Stimulated activated CD4-positive, alpha-beta T cell treated with anti-CD3 and anti-CD28 coated beads, Interleukin-12 subunit alpha, Interleukin-12 subunit beta, amount 100 ng/mL, for 48 hours (primary cell): ENCODE data around the gene TMEM54.
A peak's percentile ranks its signal among the peaks of the same experiment; 100 is the strongest.

Experiments
- DNase-seq, 3 donors: peaks; one replicate each; pipeline ENCODE4 v3.0.0-alpha.2; 2020; ENCODE audit warnings: low read depth in 2 of 3, low spot score in 1 of 3

Gene TMEM54, protein sequence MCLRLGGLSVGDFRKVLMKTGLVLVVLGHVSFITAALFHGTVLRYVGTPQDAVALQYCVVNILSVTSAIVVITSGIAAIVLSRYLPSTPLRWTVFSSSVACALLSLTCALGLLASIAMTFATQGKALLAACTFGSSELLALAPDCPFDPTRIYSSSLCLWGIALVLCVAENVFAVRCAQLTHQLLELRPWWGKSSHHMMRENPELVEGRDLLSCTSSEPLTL

DNA sequence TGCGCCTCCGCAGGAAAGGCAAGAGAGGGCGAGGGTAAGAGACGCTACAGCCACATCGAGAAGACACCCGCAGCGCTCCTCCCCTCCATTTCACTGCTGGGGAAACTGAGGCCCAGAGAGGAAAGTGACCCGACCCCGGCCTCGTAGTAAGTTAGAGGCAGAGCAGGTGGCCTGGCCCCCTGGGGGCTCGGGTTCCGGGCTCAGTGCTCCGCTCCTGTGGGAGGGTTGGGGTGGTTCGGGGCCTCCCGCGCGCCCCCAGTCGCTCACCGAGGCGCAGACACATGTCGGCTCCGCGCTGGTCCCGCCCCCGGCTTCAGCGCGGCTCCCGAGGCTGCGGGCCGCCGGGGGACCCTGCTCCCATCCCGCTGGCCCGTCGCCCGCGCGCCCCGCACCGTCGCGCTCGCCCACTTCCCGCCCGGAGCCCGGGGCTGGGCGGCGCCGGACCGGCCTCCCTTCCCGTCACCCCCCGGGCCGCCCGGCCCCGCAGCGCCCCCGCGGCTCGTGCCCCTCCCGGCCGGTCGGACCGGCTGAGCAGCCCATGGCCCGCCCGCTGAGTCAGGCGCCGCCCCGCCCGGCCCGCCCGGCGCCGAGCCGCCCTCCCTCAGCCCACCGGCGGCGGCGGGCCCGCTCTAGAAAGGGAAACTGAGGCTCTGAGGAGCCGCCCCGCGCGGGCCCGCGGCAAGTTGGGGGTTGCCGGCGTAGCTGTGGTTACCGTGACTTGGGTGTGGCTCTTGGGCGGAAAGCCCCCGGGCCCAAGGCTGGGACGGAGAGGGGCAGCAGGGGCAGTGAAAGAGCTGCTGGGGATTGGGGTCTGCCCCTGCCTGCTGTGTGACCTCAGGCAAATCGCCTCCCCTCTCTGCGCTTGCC is at the start of gene TMEM54:
TMEM54 (minus strand) TSS at position 434 of the 867 bp plus-strand sequence; CDS start at position 283, 151 bp downstream.
- no peak for DNase-seq

DNA sequence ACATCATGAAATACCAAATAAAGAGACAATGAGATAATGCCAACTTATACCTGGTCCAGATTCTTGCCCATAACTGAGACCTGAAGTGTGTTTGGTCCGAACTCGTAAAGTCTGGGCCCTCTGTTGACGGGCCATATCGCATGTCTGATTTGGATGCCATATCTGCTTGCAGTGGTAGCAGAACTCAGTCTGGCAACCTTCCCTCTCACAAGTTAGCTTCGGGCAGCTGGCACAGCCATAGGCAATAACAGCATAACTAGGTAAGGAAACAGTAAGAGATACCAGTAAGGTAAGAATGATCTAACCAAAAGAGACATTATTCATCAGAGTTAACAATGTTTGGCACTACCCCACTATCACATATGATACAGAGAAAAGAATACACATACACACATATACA is 48.3 kb upstream of the TMEM54 start:
- DNase-seq = no peak

DNA sequence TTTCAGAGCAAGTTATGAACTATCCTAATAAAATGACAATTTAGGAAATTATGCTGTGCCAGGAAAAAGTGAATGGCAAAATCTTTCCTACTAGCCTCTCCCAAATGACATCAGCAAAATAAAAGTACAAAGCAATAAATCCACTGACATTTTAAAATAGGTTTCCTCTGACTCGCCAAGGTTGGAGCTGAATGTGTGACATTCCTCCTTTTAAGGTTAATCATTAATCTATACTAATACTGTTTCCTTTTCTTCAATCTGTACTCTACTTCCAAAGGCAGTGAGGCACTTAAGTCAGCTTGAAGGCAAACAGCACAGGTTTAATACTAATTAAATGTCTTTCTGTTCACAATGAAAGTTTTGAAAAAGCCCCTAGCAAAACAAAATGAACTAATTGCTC is 47.7 kb upstream of the TMEM54 start:
- no peak for DNase-seq

DNA sequence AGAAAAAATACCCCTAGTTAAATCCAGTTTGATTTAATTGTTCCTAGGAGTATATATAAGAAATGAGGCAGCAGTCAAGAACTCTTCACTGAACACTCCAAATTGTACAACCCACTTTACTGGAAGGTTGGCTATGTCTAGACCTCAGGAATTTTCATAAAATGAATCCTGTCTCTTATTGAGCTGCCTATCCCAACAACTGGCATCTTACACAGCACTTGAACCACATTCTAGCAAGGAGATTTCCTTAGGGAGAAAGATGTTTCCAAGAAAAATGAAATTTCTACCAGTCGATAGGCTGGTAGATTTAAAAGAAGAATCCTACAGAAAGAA is 47.2 kb upstream of the TMEM54 start:
- DNase-seq = no peak

DNA sequence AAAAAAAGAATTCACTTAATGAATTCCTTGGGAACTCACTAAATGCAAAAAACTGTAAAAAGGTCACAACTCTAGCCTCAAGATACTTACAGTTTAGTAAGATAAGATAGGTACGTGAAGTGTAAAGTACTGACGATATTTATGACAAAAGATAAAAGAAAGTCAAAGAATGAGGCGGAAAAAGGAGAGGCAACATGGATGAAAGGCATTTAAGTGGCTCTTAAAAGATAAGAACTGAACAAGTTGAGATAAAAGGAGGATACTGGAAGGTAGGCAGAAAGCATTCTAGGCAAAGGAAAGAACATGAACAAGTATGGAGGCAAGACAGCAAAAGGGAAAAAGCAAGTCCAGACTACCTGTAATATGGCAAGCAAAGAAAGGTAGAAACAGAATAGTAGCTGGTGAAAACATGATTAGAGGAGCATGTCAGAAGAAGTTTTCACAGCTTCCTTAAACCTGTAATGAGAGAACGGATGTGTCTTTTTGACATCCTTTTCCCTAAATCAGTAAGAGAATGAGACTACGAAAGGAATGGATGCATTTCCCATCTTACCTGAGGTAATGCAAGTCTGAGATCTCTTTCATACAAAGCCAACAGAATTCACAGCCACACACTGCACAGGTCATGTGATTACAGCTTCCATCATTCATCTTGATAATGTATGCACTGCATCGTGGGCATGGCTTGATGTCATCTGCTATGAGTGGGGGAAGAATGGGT is 46.6 kb upstream of the TMEM54 start:
- DNase-seq = no peak

DNA sequence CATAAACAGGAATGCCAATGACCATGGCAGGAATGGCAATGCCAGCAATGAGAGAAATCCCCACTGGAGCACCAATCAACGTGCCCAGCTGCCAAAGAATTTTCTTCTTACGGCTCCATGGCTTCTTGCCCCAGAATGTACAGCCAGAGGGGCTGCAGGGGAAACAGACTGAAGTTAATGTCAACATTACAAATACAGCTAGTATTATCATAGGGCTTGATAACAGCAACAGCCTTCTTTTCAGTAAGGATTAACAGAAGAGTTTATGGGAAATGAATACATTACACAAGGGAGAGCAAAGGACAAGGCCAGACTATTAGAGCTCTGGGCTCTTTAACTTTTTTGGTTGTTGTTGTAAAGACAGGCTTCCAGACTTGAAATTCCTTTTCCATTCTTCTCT is 45.2 kb upstream of the TMEM54 start:
- DNase-seq = no peak

DNA sequence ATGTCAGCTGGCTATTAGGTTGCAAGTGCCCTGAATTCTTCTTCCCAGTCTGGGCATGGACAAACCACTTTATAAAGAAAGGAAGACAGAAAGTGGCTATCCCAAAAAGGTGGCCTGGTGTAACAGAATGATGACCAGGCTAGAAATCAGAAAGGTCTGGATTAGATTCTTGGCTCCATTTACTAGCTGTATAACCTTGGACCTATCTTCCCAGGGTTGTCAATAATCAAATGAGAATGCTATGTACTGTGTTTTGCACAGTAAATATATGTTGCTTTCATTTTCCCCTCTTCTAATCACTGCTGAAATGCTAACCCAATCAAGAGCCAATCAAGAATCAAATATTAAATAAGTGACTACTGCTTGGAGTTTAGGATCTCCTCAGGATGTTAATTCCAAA is 43.0 kb upstream of the TMEM54 start:
- no peak for DNase-seq

DNA sequence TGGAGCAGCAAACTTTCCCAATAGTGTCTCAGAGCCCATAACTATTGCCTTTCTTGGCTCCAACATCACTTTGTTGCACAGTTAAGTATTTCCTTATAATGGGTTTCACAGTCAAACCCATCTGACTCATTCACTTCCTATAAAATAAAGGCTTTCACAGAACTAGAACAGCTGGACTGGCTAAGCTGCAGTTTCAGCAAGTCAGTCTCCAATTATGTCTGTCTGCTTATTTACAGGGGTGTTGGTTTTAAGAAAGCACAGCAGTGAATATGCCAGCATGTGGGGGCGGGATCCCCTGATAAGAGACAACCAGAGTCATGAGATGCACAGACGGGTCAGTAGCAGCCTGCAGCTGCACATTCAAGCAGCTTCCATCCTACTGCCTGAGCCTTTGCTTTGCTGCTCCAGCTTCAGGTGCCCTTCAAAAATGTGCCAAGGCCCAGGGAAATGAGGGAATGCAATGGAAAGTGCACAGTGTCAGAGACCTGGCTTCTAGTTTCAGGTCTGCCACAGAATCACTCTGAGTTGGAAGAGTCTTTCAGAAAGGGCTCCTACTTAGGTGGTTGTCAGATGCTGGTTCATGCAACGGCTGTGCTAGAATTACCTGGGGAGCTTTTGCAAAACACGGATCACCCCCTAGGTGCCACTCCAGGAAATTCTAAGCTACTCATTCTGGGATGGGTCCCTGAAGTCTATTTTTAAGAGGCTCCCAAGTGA is 38.6 kb upstream of the TMEM54 start:
- peak in 2 of 3 donors; percentile 18 to 22 for DNase-seq

DNA sequence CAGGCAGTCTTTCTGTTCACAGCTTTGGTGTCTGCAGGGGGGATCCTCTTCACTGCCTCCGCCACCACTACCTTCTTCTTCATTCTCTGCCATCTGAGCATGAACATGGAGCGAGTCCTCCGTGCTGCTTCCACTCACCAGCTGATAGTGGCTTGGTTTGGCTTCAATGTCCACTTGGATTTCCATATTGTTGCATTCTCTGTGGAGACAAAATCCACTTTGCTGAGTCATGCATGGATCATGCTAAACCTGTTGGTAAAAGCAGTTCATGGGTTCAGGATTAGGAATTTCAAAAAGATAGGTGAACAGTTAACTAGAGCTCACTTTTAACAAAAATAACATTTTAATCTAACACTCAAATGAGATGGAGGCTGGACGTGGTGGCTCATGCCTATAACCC is 35.9 kb upstream of the TMEM54 start:
- DNase-seq = no peak

DNA sequence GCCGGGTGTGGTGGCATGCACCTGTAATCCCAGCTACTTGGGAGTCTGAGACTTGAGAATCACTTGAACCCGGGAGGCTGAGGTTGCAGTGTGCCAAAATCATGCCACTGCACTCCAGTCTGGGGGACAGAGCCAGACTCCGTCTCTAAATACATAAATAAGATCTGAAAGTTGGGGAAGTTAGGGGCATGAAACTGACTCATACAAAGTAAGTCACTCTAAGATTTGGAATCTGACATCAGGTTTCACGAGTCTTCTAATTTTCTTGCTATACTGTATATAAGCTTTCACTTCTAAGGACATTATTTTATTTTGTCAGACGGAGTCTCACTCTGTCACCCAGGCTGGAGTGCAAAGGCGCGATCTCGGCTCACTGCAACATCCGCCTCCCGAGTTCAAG is 33.3 kb upstream of the TMEM54 start:
- no peak for DNase-seq

DNA sequence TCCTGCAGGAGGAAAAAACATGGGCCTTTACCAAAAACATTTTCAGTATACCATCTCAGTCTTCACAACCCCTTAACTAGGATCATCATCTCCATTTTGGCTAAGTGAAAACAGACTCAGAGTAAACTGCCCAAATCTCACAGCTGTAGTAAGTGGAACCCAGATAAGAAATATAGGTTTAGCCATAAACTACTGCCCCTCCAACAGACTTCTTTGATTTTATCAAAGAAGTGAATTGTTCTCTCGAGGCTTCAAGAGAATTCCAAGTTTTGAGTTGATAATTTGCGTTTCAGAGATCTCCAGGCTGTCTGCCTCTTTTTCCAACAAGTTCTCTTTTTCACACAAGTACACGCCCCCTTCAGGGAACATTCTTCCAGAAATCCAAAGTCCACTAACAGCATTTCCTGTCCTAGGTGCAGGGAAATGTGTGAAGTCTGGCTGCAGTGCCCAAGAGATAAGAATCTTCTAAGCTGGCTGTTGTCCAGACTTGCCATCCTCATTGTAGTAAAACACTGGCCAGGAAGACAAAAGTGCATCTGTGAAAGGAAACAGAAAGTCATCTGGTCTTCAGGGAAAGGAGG is 32.6 kb upstream of the TMEM54 start:
- DNase-seq = no peak

DNA sequence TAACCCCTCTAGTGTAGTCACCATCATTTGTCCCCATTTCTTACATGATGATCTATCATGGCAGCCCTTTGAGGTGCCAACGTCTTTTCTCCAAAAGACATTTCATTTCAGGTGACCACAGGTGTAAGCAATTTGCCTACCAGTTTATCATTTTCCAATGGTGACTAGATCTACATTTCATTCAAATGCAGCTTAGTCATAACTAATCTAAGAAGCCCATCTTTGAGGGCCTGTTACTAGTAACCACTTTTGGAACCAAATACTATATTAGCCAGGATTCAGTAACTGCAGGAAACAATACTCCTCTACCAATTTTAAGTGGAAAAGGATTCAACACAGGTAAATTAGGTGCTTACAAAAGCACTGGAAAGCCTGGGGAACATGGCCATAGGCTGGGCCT is 30.6 kb upstream of the TMEM54 start:
- DNase-seq = no peak

DNA sequence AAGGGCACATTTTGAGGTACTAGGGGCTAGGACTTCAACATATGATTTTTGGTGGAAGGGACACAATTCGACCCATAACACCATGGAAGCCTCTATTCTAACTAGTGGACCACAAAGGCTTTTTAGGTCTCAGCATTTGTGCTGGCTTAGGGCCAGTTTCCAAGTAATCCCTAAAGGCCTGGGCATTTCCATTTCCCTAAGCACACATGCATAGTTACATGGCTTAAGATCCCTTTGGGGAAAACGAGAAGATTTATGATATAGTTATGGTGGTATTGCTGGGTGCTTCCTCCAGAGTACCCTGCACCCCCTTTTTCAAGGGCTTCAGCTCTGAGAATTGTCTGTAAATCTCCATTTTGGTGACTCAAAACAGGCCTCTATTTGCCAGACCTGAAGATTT is 28.2 kb upstream of the TMEM54 start:
- no peak for DNase-seq

DNA sequence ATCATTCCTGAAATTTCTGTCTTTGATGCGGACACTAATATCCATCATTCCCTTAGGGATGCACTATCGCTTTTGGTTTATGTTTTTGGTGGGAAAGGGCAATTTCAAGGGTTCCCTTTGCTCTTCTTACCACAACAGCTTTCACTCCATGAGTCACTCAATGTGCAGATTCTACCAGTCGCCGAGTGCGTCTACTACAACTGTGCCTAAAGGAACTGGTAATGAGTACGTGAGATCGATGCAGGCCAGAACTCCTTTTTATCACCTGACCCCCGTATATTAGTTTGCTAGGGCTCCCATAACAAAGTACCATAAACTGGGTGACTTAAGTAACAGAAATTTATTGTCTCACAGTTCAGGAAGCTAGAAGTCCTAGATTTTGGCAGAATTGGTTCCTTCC is 27.5 kb upstream of the TMEM54 start:
- no peak for DNase-seq

DNA sequence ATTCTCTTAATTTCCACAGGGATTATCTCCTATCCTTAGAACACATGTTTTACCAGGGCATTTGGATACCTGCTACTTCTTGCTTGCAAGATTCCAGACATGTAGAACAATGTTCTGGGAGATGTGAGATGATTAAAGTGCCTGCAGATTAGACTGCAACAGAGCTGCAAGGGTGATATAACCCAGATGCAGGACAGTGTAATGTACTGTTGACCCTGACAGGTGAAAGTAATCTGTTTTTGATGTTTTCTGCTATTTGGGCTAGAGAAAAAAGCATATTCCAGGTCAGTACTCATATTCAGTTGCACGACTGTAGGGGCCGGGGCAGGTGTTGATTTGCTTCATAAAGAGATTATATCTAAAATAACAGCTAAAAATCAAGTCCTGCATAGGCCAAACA is 27.1 kb upstream of the TMEM54 start:
- DNase-seq = no peak

DNA sequence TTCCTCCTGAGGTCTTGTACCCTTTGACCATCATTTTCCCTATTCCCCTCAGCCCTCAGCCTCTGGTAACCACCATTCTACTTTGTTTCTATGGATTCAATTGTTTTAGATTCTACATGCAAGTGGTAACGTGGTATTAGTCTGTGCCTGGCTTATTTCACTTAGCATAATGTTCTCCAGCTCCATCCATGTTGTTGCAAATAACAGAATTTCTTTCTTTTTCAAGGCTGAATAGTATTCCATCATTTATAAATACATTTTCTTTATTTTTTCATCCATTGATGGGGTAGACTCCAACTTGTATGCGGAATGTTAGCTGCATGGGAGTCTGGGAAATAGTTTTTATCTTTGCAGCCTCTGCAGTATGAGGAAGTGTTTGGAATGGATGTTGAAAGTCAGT is 26.3 kb upstream of the TMEM54 start:
- DNase-seq = no peak

DNA sequence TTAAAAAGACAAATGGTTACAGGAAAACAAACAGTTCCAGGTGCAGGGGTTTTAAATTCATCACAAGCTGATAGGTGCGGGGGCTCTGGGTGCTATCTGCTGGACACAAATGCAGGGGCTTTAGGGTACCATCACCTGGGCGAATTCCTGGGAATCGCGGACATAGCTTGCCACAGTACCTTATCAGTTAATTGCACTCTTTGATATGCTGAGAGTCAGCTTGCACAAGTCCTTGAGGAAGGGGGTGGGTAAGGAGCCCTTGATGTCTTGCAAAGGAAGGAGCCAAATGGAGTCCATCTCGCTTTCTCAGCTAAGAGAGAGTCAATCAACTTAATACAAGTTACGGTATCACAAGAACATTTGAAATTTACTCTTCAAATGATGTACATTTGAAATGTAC is 25.4 kb upstream of the TMEM54 start:
- DNase-seq = no peak

DNA sequence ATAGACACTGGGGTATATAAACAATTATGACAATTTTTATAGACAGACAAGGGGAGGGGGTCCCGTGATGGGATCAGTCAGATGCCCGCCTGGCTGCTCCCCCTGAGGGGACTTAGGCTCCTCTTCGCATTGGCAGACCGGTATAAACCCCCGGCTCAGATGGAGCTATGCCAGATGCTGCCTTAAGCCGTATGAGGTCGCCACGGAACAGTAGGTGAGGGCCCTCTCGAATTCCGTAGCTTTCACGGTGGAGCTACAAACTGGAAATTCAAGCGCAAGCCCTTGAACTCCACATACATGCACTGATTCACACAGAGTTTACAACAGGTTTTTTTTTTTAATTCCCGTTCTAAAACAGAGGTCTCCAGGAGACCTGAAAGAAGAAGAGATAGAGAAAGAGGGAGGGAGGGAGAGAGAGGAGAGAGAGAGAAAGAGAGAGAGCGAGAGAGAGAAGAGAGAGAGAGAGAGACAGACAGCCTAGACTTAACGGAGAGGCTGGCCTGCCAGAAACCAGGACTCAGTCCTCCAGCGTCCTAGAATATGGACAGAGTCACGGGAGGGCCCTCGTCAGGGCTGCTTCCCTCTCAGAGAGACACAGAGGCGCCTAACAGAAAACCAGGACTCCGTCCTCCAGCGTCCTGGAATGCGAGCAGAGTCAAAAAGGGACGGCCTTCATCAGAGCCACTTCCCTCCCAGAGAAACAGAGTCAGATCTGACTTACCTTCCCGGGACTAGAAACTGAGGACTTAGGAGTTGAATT is 24.4 kb upstream of the TMEM54 start:
- no peak for DNase-seq

DNA sequence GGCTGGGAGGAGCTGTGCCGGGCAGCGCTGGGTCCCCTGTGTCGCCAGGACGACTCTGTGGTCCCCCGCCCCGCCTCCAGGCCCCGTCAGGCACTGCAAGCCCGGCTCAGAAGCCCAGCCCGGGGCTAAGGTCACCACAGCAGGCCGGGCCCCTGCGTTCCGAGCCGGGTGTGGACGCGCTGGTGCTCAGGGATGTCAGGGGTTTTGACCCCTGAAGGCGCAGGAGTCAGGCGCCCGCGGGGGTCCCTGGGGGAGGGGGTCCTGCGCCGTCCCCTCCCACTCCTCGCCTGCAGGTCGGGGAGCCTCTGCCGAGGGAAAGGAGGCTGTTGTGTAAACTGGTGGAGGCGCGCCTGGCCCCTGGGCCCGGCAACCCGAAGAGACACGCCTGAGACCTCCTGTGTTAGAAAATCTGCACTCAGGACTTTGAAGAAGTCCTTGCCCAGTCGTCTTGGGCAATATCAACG is 23.7 kb upstream of the TMEM54 start:
- DNase-seq = no peak

DNA sequence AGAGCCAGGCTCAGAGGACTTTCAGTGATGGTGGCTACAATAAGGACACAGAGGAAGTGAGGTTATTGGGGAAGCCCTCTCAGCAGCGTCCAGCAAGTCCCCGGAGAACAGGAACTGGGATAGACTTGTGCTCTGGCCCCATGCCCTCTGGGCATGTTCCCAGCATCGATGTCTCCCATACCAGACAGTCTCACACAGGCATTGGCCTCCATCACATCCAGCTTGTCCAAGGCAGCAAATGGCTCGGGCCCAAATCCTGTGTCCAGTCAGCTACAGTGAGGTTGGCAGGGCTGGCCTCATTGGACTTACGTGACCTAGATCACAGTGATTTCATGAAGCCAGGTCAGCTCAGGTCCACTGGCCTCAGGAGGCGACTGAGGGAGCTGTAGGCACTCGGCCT is 19.6 kb upstream of the TMEM54 start:
- no peak for DNase-seq
